ENCODE data around the gene TDRD9. TPM values are rescaled to one million over a fixed set of nuclear protein-coding genes. Genes with fewer than 3 reads are reported as not detected.

The TDRD9 gene
- total RNA-seq, 1 donor from 2014 or later, result 2.7 TPM

DNA sequence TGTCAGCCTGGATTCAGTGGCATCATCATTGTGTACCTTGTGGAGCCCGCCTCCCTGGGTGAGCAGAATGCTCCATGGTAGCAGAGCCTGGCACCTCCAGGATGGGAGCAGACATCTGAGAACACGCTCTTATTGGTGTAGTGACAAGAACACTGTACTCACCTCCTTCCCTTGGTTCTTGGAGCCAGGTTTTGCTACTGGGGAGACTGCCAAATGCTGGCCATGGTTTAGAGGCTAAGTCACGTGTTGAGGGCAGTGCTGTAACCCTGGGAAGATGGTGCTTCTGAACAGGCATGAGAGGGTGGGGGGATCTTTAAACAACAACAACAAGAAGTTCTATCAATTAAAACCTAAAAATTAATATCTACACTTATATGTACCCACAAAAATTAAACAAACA is 109.6 kb downstream of the TDRD9 start:
- TF ChIP-seq, protein P1, sequence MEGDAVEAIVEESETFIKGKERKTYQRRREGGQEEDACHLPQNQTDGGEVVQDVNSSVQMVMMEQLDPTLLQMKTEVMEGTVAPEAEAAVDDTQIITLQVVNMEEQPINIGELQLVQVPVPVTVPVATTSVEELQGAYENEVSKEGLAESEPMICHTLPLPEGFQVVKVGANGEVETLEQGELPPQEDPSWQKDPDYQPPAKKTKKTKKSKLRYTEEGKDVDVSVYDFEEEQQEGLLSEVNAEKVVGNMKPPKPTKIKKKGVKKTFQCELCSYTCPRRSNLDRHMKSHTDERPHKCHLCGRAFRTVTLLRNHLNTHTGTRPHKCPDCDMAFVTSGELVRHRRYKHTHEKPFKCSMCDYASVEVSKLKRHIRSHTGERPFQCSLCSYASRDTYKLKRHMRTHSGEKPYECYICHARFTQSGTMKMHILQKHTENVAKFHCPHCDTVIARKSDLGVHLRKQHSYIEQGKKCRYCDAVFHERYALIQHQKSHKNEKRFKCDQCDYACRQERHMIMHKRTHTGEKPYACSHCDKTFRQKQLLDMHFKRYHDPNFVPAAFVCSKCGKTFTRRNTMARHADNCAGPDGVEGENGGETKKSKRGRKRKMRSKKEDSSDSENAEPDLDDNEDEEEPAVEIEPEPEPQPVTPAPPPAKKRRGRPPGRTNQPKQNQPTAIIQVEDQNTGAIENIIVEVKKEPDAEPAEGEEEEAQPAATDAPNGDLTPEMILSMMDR (conservative IDR thresholded peaks at IDR 0.05; ENCODE audit: low read depth, low read length), result no peak
- DNase-seq (ENCODE audit: low read depth), result no peak
- no peak overlapping the region for H3K4me3 ChIP-seq (ENCODE audit: low read depth, low read length)

DNA sequence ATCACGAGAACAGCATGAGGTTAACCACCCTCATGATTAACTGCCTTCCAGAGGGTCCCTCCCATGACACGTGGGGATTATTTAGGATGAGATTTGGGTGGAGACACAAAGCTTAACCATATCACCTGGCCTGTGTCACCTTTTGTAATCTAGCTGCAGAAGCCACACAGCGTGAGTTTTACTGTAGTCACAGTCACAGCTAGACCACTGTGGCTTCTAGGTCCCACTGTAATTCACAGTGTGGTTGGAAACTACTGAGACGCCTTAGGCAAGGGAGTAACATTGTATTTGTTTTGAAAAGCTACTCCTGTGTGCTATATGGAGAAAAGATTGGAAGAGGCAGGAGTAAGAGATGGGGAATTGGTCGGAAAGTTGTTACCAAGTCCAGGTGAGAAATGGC is 111.0 kb downstream of the TDRD9 start:
- no peak overlapping the region for H3K4me3 ChIP-seq (ENCODE audit: low read depth, low read length)
- DNase-seq (ENCODE audit: low read depth), result no peak
- TF ChIP-seq, protein P1 (conservative IDR thresholded peaks at IDR 0.05; ENCODE audit: low read depth, low read length), result no peak

DNA sequence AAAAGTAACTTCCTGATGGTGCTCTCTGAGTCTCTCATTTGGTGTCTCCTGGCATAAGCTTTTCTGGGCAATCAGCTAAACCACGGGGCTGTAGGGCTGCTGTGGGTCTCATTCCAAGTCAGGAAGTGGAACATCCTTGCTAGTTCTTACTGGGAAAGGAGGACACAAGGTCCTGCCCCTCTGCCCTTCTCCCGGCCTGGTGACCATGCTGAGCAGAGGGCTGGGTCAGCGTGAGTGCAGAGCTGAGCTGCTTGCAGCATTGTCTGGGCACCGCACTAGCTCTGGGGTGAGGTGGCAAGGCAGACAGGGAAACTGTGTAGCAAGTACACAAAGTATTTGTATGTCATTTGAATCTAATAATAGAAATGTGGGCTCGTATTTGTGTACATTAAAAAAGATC is 112.3 kb downstream of the TDRD9 start:
- DNase-seq (ENCODE audit: low read depth), result no peak
- H3K4me3 ChIP-seq (ENCODE audit: low read depth, low read length), result no peak overlapping the region
- TF ChIP-seq, protein P1 (conservative IDR thresholded peaks at IDR 0.05; ENCODE audit: low read depth, low read length), result no peak

DNA sequence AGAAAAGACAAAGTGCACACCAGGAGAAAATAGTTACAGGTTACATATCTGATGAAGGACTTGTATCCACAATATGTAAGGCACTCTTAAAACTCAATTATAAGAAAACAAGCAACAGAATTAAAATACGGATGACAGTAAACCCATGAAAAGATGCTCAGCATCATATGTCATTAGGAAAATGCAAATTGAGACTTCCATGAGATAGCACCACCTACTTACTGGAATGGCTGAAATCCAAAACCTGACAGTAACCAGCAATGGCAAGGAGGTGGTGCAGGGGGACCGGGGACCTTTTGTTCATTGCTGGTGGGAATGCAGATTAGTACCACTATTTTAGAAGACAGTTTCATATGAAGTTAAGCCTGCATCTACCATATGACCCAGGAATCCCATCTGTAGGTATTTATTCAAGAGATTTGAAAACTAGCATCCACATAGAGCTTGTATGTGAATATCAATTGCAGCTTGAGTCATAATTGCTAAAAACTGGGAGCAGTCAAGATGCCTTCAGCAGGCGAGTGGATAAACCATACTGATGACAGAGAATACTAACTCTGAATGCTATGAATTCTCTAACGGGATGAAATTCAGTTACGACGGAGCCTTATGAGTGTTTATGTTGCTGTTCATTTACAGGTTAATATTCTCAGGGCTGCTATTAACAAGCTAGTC is 113.3 kb downstream of the TDRD9 start:
- TF ChIP-seq, protein P1 (conservative IDR thresholded peaks at IDR 0.05; ENCODE audit: low read depth, low read length), result no peak
- no peak for DNase-seq (ENCODE audit: low read depth)

DNA sequence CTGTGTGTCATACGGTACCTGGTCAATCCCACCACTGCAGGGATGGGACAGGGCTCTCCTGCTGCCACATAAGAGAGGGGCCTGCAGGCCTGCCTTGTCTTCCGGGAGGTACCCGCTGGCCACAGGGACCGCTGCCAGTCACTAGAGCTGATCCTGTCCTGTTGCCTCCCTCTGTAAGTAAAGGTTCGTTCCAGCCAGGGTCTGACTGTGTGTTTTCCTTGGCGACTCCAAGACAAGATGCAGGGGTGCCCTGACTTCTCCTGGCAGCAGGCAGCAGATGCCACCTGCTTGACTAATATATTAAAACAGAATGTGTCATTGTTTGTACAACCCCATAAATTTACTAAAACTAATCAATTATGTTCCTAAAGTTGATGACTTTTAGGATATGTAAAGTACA is 115.8 kb downstream of the TDRD9 start:
- no peak overlapping the region for H3K4me3 ChIP-seq (ENCODE audit: low read depth, low read length)
- DNase-seq (ENCODE audit: low read depth), result no peak
- TF ChIP-seq, protein P1 (conservative IDR thresholded peaks at IDR 0.05; ENCODE audit: low read depth, low read length), result no peak

More for the DNA sequence above, 113.3 kb downstream of the TDRD9 start:
- no peak overlapping the region for H3K4me3 ChIP-seq (ENCODE audit: low read depth, low read length)

DNA sequence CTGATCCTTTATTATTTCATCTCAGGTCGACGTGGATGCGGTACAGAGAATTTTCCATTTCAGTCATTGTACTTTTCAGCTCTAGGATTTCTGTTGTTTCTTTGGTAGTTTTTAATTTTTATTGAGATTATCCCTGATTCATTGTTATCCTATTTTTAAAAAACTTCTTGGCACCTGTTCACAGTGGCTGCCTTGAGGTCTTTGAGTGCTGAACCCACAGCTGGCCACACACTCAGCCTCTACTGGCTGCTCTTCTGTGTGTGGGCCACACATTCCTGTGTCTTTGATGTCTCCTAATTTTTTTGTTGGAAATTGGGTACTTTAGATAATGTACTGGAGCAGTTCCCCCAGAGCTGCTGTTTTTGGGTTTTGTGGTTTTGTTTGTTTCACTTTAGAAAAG is 119.5 kb downstream of the TDRD9 start:
- H3K4me3 ChIP-seq (ENCODE audit: low read depth, low read length), result no peak overlapping the region
- no peak for DNase-seq (ENCODE audit: low read depth)
- TF ChIP-seq, protein P1 (conservative IDR thresholded peaks at IDR 0.05; ENCODE audit: low read depth, low read length), result no peak
